Measurements from ENCODE around the gene IL4R. TPM values are rescaled to one million over a fixed set of nuclear protein-coding genes. Genes with fewer than 3 reads are reported as not detected.

Gene IL4R
- total and polyA plus RNA-seq, 4 donors = 15.5 to 61.9 (median 29.9) TPM

DNA sequence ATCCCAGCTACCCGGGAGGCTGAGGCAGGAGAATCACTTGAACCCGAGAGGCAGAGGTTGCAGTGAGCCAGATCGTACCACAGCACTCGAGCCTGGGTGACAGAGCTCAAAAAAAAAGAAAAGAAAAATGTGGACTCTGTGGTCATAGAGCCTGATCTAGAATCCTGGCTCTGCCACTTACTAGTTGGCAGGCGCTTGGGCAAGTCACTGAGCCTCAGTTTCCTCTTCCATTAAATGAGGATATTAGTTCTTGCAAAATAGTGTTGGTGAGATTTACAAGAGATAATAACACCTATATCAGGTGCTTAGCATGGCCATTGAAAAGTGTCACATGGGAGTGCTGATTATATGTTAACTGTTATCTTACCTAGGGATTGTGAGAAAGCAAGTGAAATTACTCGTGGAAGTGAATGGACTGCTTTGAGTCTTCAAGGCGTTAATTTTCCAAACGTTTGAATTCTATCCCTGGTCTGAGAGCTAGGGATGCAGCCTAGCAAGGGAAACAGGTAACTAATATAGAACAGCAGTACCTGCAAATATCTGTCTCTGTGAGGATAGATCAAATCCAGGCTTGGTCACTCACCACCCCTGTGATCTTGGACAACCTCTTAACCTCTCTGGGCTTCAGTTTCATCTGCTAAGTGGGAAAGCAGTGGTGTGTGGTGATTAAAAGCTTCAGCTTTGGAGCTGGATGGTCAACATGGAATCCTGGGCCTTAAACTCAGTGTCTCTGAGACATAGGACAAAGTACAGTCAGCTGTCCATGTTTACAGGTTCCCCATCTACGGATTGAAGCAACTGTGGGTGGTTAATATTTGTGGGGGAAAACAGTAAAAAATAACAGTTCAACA is 44.2 kb upstream of the IL4R start:
- Histone ChIP-seq H3K4me1 (ENCODE audit: control insufficient read depth in 4 of 4, insufficient read depth in 4 of 4, low read length in 3 of 4) (peaks cover 0 to 12% (median 5%) of the 10 kb centered on the region in 4 donors), H3K36me3 (ENCODE audit: control insufficient read depth in 4 of 4, insufficient read depth in 3 of 4, low read depth in 1 of 4, low read length in 3 of 4) (no peaks in the 10 kb centered on the region), H3K4me3 (ENCODE audit: low read depth in 1 of 3, low read length in 3 of 3) (peak overlapping the region; percentile 66 to 84 (median 78)), H3K27ac (ENCODE audit: low read depth in 1 of 2, low read length in 2 of 2) (peak overlapping the region in 1 of 2 donors; percentile 64), H3K9me3 (ENCODE audit: control insufficient read depth in 4 of 4, low read length in 3 of 4) (no peaks in the 10 kb centered on the region), H3K27me3 (ENCODE audit: control insufficient read depth in 4 of 4, insufficient read depth in 4 of 4, low read length in 3 of 4) (no peaks in the 10 kb centered on the region), H3K9ac (ENCODE audit: low read depth in 1 of 2, low read length in 2 of 2) (peak overlapping the region in 1 of 2 donors; percentile 67)
- DNase-seq (ENCODE audit: low spot score) = no peak
- WGBS = 69% methylated on average over 9 of the region's 9 CpGs
- TF ChIP-seq, protein P1, sequence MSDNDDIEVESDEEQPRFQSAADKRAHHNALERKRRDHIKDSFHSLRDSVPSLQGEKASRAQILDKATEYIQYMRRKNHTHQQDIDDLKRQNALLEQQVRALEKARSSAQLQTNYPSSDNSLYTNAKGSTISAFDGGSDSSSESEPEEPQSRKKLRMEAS (IDR thresholded peaks at IDR 0.05) = no peak
- TF ChIP-seq, protein P2, sequence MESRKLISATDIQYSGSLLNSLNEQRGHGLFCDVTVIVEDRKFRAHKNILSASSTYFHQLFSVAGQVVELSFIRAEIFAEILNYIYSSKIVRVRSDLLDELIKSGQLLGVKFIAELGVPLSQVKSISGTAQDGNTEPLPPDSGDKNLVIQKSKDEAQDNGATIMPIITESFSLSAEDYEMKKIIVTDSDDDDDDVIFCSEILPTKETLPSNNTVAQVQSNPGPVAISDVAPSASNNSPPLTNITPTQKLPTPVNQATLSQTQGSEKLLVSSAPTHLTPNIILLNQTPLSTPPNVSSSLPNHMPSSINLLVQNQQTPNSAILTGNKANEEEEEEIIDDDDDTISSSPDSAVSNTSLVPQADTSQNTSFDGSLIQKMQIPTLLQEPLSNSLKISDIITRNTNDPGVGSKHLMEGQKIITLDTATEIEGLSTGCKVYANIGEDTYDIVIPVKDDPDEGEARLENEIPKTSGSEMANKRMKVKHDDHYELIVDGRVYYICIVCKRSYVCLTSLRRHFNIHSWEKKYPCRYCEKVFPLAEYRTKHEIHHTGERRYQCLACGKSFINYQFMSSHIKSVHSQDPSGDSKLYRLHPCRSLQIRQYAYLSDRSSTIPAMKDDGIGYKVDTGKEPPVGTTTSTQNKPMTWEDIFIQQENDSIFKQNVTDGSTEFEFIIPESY (IDR thresholded peaks at IDR 0.05) = peak; percentile 16
- peak; percentile 31 to 55 for TF ChIP-seq HNF4A (conservative IDR thresholded peaks at IDR 0.05)
- peak; percentile 34 for TF ChIP-seq YY1 (IDR thresholded peaks at IDR 0.05)
- TF ChIP-seq, protein P3, sequence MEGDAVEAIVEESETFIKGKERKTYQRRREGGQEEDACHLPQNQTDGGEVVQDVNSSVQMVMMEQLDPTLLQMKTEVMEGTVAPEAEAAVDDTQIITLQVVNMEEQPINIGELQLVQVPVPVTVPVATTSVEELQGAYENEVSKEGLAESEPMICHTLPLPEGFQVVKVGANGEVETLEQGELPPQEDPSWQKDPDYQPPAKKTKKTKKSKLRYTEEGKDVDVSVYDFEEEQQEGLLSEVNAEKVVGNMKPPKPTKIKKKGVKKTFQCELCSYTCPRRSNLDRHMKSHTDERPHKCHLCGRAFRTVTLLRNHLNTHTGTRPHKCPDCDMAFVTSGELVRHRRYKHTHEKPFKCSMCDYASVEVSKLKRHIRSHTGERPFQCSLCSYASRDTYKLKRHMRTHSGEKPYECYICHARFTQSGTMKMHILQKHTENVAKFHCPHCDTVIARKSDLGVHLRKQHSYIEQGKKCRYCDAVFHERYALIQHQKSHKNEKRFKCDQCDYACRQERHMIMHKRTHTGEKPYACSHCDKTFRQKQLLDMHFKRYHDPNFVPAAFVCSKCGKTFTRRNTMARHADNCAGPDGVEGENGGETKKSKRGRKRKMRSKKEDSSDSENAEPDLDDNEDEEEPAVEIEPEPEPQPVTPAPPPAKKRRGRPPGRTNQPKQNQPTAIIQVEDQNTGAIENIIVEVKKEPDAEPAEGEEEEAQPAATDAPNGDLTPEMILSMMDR (IDR thresholded peaks at IDR 0.05; ENCODE audit: low read depth, low read length, missing input control) = no peak

DNA sequence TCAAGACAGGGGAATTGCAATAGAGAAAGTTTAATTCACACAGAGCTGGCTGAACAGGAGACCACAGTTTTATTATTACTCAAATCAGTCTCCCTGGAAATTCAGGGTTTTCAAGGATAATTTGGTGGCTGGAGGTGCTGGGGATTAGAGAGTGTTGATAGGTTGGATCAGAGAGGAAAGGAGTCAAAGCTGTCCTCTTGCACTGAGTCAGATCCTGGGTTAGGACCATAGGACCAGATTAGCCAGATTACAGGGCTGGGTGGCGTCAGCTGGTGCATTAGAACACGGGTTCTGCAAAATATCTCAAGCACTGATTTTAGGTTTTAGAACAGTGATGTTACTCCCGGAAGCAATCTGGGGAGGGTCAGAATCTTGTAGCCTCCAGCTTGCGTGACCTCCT is 43.4 kb upstream of the IL4R start:
- H3K36me3 ChIP-seq (ENCODE audit: control insufficient read depth in 4 of 4, insufficient read depth in 3 of 4, low read depth in 1 of 4, low read length in 3 of 4) = no peaks in the 10 kb centered on the region
- no peak overlapping the region for H3K4me3 ChIP-seq (ENCODE audit: low read depth in 1 of 3, low read length in 3 of 3)
- no peak overlapping the region for H3K9ac ChIP-seq (ENCODE audit: low read depth in 1 of 2, low read length in 2 of 2)
- no peak for DNase-seq (ENCODE audit: low spot score)
- H3K27ac ChIP-seq (ENCODE audit: low read depth in 1 of 2, low read length in 2 of 2) = no peak overlapping the region
- TF ChIP-seq JUND (IDR thresholded peaks at IDR 0.05) (no peak), NR2F2 (IDR thresholded peaks at IDR 0.05) (no peak), YY1 (IDR thresholded peaks at IDR 0.05) (no peak), HNF4G (IDR thresholded peaks at IDR 0.05) (no peak), TAF1 (conservative IDR thresholded peaks at IDR 0.05) (no peak), RXRA (IDR thresholded peaks at IDR 0.05) (no peak), RAD21 (IDR thresholded peaks at IDR 0.05) (no peak), EGR1 (IDR thresholded peaks at IDR 0.05; ENCODE audit: low read depth in 2 of 2) (no peak), HNF4A (conservative IDR thresholded peaks at IDR 0.05) (no peak), FOXA2 (IDR thresholded peaks at IDR 0.05) (no peak), FOXA1 (IDR thresholded peaks at IDR 0.05) (no peak), GABPA (IDR thresholded peaks at IDR 0.05 in 1 of 2, conservative IDR thresholded peaks at IDR 0.05 in 1 of 2) (no peak), SP1 (IDR thresholded peaks at IDR 0.05) (no peak)
- TF ChIP-seq, protein P1 (IDR thresholded peaks at IDR 0.05) = no peak
- TF ChIP-seq, protein P4, sequence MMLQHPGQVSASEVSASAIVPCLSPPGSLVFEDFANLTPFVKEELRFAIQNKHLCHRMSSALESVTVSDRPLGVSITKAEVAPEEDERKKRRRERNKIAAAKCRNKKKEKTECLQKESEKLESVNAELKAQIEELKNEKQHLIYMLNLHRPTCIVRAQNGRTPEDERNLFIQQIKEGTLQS (IDR thresholded peaks at IDR 0.05) = no peak
- TF ChIP-seq, protein P2 (IDR thresholded peaks at IDR 0.05) = no peak
- TF ChIP-seq, protein P3 (IDR thresholded peaks at IDR 0.05; ENCODE audit: low read depth, low read length, missing input control) = no peak
- TF ChIP-seq, protein P5, sequence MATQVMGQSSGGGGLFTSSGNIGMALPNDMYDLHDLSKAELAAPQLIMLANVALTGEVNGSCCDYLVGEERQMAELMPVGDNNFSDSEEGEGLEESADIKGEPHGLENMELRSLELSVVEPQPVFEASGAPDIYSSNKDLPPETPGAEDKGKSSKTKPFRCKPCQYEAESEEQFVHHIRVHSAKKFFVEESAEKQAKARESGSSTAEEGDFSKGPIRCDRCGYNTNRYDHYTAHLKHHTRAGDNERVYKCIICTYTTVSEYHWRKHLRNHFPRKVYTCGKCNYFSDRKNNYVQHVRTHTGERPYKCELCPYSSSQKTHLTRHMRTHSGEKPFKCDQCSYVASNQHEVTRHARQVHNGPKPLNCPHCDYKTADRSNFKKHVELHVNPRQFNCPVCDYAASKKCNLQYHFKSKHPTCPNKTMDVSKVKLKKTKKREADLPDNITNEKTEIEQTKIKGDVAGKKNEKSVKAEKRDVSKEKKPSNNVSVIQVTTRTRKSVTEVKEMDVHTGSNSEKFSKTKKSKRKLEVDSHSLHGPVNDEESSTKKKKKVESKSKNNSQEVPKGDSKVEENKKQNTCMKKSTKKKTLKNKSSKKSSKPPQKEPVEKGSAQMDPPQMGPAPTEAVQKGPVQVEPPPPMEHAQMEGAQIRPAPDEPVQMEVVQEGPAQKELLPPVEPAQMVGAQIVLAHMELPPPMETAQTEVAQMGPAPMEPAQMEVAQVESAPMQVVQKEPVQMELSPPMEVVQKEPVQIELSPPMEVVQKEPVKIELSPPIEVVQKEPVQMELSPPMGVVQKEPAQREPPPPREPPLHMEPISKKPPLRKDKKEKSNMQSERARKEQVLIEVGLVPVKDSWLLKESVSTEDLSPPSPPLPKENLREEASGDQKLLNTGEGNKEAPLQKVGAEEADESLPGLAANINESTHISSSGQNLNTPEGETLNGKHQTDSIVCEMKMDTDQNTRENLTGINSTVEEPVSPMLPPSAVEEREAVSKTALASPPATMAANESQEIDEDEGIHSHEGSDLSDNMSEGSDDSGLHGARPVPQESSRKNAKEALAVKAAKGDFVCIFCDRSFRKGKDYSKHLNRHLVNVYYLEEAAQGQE (IDR thresholded peaks at IDR 0.05) = no peak
- peaks cover 0 to 12% (median 5%) of the 10 kb centered on the region in 4 donors for H3K4me1 ChIP-seq (ENCODE audit: control insufficient read depth in 4 of 4, insufficient read depth in 4 of 4, low read length in 3 of 4)
- no peaks in the 10 kb centered on the region for H3K27me3 ChIP-seq (ENCODE audit: control insufficient read depth in 4 of 4, insufficient read depth in 4 of 4, low read length in 3 of 4)
- WGBS = 95% methylated on average over 4 of the region's 4 CpGs
- no peaks in the 10 kb centered on the region for H3K9me3 ChIP-seq (ENCODE audit: control insufficient read depth in 4 of 4, low read length in 3 of 4)
